HG03521 (cell line): ENCODE results near the gene TPP2.

Experiments
- ATAC-seq: cut with Tn5 transposase; IDR thresholded peaks from one replicate; pipeline ENCODE4 v1.9.1; 2021; ENCODE audit warnings: mild to moderate bottlenecking, moderate library complexity; ENCODE audit not compliant: unreplicated experiment

The TPP2 gene

DNA sequence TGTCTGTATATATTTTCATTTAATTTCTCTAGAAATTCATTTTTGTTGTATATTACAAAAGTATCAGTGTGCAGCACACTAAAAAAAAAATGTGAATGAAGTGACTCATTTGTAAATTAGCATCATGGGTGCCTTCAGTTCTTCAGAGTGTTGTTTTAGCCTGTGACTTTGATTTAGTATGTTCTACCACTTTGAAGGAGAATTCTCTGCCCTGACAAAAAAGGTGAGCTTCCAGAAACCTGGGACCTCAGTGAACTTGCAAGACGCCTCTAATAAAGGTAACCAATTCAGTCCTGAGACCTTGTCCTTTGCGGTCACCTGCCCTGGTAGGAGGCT, 95.7 kb downstream of the TPP2 start:
- no peak for ATAC-seq

DNA sequence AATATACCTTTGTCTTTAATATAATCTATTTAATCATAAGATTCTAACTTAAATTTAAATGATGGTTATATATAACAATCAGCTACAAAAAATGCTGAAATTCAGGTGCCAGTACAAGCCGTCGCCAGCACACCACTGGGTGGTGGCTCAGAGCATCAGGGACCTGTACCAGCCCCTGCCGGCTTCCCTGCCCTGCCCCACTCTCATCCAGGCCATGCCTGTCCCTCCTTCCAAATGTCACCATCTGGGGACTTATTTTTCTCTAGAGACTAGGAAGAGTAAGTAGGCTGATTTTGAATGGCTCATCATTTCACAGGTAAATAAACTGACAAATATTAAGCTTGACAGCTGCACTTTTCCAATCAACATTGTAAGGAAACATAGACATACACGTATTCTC, 96.5 kb downstream of the TPP2 start:
- ATAC-seq = no peak

DNA sequence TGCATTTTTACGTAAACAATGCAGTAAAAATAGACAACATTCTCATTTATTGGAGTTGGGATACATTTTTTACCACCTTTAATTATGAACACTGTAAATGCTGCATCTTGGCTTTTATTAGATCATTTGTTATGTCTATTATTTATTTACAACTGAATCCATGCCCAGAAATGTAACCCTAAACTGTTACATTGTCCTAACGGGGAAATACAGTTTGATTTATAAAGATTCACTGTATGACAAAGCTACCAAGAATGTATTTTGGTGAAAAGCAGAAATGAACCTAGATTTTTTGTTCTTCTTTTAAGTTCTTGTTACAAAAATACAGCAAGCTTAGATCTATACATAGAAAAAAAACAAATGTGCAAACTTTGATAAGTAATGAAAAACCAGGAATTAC, 97.0 kb downstream of the TPP2 start:
- ATAC-seq = no peak

DNA sequence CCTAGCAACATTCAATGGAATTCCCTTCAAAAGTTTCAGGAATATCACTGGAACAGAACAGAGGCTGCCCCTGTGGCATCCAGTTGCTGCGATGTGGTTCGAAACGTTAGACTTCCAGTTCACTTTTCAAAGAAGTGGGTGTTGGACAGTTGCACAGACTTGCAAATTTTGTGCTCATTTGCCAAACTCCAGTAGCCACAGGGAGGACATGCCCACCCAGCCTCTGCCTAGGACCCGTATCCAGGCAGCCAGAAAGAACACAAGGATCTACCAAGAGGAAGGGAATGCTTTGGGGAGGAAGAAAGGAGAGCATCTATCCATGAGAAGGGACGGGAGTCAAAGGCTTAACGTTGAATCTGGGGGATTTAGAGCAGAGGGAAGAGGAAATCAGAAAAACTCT, 98.2 kb downstream of the TPP2 start, which contains the start of gene METTL21C:
TSS of gene METTL21C (minus strand) at position 108 of the 400 bp plus-strand sequence. CDS start 546 bp downstream, outside the sequence.
- no peak for ATAC-seq

DNA sequence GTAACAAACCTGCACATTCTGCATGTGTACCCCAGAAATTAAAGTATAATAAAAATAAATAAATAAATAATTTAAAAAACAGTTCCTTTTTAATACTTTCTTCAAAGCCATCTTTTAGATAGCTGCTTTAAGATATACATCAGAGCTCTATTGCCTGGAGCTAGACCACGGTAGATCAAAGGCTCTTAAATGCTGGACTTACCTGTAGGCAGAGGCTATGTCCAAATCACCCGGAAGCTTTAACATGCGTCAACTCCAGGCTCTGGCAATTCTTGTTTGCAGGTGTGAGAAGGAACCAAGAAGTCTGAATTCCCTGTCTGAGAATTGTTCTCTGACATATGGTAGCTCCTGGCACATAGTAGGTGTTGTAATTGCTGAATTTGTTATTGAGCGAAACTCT, 99.7 kb downstream of the TPP2 start:
- no peak for ATAC-seq

DNA sequence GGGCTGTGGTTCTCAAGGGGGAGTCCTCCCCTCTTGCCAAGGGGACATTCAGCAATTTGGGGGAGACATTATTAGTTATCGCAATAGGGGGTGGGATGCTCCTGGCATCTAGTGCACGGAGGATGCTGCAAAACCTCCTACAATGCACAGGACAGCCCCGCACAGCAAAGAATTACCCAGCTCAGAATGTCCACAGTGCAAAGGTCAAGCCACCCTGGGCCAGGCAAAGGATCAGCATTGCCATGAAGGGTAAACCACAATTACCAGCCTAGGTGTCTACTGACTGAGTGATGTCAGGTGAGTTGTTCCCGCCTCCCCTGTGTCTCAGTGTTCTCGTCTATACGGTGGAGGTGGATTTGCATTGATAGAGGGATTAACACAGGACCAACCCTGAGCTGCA, 100.5 kb downstream of the TPP2 start:
- ATAC-seq = no peak

DNA sequence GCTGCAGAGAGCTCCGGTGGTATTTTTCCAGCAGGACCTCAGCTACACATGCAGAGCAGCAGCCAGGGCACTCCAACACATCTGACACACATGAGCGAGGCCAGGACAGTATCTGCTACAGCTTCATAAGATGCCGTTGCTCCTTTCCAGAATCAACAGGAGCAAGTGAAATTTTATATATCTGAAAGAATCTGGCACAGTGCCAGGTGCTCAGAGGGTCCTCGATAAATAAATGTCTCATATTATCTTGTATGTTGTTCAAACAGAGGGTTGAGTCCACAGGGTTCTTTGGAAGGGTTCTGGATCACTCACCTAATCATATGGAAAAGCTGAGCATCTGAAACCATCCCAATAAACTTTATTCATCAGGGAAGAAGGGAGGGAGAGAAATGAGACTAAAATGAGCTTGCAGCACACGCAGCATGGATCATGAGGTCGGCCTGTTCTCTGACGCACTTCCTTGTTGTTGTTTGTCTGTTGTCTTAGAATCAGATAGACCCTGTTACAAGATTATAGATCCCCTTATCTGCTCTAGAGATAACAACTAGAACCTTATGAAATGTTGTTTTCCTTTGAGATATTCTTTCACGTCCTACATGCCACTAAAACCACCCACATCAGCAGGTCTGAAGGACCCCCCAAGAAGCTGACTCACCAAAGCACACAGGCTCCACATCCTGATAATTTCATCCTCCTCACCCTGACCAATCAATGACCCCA, 101.3 kb downstream of the TPP2 start:
- ATAC-seq = no peak

DNA sequence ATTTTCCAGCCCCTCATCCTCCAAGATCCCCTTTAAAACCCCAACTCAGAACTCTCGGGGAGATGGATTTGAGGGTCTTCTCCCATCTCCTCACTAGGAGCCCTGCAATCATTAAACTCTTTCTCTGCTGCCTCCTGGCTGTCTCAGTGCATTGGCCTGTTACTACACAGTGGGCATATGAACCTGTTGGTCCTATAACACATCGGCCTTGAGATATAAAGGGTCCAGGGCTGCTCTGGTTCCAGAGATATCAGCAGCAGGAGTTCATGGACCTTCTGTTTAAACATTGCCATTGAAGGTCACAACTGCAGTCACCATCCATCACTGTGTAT, 101.8 kb downstream of the TPP2 start:
- ATAC-seq = no peak

DNA sequence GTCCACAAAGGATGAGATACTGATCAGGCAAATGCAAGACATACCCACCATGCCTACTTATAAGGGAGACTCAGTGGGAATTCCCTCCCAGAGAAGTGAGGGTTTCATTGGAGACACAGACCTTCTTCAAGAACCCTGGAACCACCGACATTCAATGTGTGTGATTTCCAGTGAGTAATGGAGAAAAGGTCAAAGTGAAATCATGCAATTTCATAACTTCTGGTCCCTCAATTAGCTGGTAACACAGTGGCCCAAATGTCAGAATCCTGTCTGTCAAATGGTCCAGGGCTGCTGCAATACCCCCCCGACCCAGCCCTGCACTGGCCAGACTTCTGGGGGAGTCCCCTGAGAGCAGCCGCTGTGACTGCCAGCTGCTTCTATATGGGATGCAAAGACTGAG, 102.7 kb downstream of the TPP2 start:
- ATAC-seq = no peak

DNA sequence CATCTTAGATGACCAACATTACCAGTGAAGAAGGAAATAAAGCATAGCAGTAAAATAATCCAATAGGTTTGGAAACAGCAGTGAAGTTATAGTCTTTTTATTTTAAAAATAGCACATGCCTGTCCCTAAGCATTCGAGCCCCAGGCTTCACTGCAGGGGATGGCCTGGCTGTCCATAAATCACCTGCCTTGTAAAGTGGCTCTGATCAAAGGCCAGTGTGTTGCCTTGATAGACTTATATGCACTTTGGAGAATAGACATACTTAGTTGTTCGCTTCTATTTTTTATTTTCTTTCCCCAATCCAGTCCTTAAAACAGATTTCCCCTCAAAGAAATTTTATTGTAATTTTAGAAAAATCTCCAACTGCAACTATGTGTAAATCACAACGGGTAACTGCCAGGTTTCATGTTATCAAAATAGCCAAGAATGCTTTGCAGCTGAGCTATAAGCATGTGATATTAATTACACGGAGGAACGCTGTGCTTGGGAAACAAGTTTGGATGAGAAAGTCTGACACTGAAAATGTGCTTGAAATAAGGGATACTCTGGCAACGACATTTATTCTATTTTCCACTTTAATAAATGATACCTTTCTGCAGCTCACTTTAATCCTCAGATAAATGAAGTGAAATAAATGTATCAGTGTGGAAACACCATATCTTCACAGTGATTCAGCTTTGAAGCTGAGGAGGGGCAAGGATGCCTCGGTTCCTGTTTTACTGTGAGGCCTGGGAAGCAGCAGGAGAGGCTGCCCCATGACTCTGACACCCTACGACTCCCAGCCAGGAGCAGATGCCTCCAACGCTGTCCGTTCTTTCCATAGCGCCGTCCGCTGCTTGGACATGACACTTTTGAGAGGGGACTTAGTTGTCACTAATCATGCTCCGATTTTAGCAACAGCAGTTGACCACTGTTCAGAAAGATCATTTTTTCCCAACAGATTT, 103.6 kb downstream of the TPP2 start:
- ATAC-seq = no peak

DNA sequence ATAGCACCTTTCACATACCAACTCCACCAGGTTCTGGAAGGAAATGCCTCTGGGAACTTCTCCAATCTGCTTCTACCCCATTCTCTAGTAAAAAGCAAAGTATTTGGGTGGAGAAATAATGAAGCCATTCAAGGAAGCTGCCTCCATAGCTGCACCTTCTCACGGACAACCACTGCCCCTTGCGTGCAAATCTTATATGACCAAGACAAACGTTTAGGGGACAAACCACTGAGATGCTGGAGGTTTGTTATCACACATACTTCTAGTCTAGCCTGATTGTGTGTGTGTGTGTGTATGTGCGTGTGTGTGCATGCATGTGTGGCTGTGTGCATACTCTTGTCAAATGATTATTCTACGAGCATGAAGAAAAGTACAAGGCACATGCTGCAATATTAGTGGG, 104.5 kb downstream of the TPP2 start:
- ATAC-seq = no peak

DNA sequence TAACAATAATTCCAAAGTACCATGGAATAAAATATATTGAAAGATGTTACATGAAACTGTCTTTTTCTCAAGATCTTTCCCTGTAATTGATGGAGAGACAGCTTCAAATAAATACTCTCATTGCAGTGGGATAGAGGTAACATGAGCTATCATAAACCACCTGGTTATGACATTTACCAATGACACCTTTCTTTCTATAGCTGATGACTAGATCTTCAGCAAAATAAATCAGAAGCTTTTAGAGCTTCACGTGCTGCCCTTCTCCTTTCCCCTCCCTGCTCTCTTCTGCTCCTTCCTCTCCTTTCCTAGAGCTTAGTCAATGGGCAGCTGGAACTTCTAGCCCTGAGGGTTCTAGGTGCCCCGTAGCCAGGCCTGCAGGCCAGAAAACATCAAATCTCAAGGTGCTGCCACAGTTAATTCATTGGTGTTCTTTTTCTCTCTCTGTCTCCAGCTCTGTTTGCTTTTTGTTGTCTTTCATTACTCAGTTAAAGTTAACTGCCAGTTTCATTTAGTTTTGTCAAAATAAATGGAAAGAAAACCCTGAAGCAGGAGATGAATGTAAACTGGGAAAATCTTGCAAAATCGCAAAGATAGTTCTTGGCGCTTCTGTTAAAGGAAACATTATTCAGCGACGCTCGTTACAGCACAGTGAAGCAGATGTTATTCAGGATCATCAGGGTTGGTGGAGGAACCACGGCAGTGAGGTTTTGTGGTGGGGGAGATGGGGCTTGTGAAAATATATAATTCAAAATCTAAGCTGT, 106.4 kb downstream of the TPP2 start:
- ATAC-seq = no peak

DNA sequence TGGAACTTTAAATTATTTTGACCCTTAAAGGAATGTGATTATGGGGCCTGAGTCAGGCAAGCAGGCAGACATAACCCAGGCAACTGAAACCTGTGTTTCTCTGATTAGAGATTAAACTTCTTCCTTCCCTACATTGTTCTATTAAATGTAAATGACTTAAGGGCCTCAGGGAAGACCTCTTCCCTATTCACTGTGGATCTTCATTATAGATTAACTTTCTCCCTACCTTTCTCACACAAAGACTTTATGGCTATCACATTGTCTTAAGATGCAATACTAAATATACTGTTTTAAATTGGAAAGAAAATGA, 106.9 kb downstream of the TPP2 start:
- ATAC-seq = no peak

DNA sequence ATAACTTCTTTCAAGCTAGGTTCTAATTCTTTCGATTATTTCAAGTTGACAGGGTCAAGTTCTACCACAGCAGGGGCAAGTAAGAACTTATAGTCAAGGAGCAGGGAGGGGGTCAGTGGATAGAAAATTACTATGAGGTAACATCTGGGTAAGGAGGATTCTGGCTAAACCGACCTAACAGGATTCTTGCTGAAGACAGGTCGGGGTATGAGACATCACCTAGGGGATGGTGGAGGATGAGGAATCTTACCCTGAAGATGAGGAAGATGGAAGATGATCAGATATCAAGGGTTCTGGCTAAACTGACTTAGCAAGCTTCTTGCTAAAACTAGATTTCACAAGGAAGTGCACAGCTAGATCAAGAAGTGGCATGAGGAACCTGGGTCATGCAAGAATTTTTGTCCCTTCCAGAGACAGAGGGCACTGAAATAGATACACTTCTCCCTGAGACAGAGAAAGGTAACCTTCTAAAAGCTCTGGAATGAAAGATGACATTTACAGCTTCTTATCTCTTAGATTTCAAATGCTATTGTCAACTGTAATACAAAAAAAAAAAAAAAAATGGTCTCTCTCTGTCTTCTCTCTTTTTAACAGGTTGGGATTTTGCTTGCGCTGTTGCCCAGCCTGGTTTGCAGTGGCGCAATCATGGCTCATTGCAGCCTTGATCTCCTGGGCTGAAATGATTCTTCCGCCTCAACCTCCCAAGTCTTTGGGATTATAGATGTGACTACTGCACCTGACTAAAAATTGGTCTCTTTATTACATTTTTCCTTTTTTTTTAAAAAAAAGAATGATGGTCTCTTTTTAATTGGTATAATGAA, 107.7 kb downstream of the TPP2 start:
- ATAC-seq = no peak

DNA sequence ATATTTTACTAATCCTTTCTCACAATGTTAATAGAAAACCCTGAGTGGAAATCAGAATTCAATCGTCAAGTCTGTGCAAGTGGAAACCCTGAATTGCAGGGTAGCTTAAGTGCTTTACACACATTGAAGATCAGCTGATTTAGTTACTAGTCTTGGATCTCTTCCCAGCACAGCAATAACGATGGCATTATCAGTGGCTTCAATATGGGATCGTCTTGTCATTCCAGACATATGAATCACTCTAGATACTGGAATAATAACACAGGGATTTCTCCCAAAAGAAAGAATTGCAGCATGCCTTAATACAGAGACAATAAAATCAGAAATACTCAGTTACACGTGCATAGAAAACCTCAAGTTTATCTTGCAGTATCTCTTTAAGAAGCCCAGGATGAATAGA, 110.7 kb downstream of the TPP2 start:
- no peak for ATAC-seq

DNA sequence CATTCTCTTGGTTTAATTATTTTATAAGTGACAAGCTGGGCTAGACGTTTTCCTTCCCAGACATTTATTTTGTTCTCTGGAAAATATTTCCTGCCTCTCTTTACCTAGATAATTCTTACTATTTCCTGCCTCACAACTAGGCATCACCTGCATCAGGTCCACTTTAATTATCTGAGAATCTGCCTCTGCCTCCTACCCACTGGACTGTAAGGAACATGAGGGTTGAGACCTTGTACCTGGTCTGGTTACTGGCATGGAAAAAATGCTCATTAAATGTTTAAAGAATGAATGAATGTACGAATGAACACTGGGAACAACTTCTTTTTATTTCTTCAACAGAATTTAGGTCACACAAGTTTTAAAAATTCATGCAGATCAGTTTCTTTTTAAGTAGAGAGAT, 111.4 kb downstream of the TPP2 start:
- ATAC-seq = no peak

DNA sequence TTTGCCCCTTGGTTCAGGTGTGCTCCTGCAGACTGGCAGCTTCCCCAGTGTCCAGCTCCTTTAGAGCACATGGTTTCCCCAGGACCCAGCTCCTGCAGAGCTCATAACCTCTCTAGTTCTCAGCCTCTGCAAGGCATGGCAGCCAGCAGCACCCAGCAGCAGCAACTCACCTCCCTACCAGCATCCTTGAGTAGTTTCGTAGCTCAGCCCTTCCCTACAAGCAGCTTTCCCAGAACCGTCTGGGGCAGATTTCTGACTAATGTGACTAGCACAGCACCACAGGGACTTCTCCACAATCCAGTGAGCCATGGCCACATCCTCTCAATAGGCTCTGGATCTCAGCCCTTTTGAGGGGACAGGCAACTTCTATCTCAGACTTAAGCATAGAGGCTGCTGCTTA, 112.2 kb downstream of the TPP2 start:
- ATAC-seq = no peak

DNA sequence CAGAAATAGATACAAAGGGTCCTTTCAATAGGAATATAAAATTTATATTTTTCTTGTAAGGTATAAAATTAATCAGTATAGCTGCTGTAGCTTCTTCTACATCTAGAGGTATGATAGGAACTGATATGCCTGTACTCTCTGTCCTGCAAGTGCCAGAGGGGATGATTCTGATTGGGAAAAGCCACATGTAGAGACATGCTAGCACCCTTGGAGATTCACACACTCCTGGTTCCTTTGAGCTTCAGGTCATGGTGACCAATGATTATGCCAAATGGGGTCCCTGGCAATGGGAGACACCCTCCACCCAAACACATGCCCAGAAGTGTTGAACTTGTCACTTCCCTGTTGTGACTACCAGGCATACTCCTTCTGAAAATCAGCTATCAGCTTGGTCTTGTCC, 112.8 kb downstream of the TPP2 start:
- no peak for ATAC-seq

DNA sequence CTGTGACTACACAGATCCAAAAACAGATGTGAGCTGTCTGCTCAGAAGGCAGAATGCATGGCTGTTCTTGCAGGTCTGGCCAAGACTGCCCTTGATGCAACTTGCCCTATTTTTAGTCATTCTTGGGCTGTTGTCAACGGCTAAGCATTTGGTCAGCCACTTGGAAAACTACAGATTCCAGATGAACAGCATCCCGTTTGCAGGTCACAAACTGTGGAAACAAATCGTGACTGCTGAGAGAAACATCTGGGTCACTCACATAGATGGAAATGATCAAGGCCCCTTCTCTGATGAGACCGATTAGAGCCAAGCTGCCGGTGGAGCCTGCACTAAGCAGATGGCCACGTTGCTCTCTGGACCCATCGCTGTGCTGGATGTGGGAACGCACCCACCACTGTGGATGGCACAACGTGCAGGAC, 113.5 kb downstream of the TPP2 start:
- ATAC-seq = no peak

DNA sequence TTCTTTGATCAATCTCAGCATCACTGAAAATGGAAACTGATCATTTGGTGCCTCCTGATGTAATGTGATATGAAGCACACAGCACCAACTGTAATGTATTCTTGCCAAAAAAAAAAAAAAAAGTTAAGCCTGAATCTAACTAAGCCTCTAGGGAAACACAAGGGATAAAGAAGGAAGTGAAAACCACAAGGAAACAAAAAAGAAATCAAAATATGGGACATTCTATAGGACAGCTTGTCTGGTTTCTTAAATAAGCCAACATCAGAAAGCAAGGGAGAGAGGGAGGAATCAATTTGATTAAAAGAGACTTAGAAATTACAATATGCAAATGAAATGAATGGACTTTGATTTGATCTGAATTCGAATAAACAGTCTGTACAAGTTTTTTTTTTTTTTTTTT, 118.7 kb downstream of the TPP2 start:
- ATAC-seq = no peak

DNA sequence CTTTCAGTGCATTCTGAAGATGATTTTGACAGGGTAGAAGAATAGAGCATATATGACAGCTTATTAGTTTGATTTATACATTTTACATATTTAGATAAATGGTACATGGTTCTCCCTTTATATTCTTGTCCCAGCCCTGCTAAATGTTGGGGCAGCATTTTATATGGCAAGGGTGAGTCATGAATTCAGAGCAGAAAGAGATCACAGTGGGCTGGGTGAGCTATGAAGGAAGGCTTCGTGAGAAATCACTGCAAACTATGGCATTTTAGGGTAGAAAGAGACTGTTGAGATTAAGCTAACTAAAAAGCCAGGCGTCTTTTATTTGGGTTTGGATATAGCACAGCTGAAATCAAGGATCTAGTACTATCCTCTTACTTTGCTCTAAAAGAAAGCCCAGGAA, 122.0 kb downstream of the TPP2 start:
- ATAC-seq = no peak
